Measurements from ENCODE around the gene PPP3CA. TPM values are rescaled to one million over a fixed set of nuclear protein-coding genes. Genes with fewer than 3 reads are reported as not detected.

PPP3CA gene
- total RNA-seq, 4 donors from 2014 or later, result 19.0 to 39.6 (median 20.3) TPM

- no peak for DNase-seq
- Histone ChIP-seq H3K9me3 (no peaks in the 10 kb centered on the region), H3K36me3 (no peaks in the 10 kb centered on the region), H3K27me3 (no peaks in the 10 kb centered on the region), H3K4me3 (no peak overlapping the region), H3K4me1 (no peaks in the 10 kb centered on the region), H3K27ac (no peak overlapping the region)
- TF ChIP-seq CTCF (IDR thresholded peaks at IDR 0.05) (no peak), POLR2A (IDR thresholded peaks at IDR 0.05) (no peak)
Observed at GRCh38 chr4:100977746-100978397, 369.5 kb downstream of the PPP3CA start.

GRCh38 chr4:100977274-100977673 is 370.1 kb downstream of the PPP3CA start:
- DNase-seq, result no peak
- H3K27ac ChIP-seq, result no peak overlapping the region

More at GRCh38 chr4:100977274-100977673, 370.1 kb downstream of the PPP3CA start:
- TF ChIP-seq POLR2A (IDR thresholded peaks at IDR 0.05), result no peak
- no peak for TF ChIP-seq CTCF (IDR thresholded peaks at IDR 0.05)
- no peak overlapping the region for H3K4me3 ChIP-seq
- no peaks in the 10 kb centered on the region for H3K9me3 ChIP-seq
- H3K27me3 ChIP-seq, result no peaks in the 10 kb centered on the region
- H3K4me1 ChIP-seq, result no peaks in the 10 kb centered on the region
- H3K36me3 ChIP-seq, result no peaks in the 10 kb centered on the region

Small RNA genes lying within 50 kb of the gene (small RNA-seq; reads per million reads assigned to genes)
- gene MIR1255A (0.23 to 0.51 reads per million in 2 donors), gene MIR8066 (0 reads per million in 2 donors)

All from Peyer's patch (tissue), 4 donors.